Measurements from ENCODE around the gene RETN. TPM values are rescaled to one million over a fixed set of nuclear protein-coding genes. Genes with fewer than 3 reads are reported as not detected.
A peak's percentile ranks its signal among the peaks of the same experiment; 100 is the strongest.

Gene RETN
- total and polyA plus RNA-seq, 2 of the 8 experiments (the other 6 are each of a cell fraction or from before 2014, with no cell fraction given): not detected

GRCh38 chr19:7622933-7623685 lies 45.7 kb upstream of the RETN start:
- Histone ChIP-seq H3K9ac (replicated peaks in 1 of 4; ENCODE audit: extremely low read depth in 1 of 4, low read depth in 3 of 4, low read length in 3 of 4) (no peak overlapping the region), H4K20me1 (replicated peaks in 1 of 2; ENCODE audit: control insufficient read depth in 1 of 2, insufficient read depth in 2 of 2, low read length in 2 of 2) (peaks cover 4 to 23% of the 10 kb centered on the region in 2 experiments), H4K5ac (ENCODE audit: insufficient read length, low read depth, low read length) (no peak overlapping the region), H3K4me3 (ENCODE audit: extremely low read depth in 1 of 4, insufficient read depth in 2 of 4, low read depth in 3 of 4, low read length in 4 of 4) (no peak overlapping the region), H3K27ac (ENCODE audit: low read depth, low read length) (no peak overlapping the region), H3K4me2 (ENCODE audit: insufficient read depth in 1 of 2, low read depth in 2 of 2, low read length in 2 of 2) (no peak overlapping the region), H3K23me2 (ENCODE audit: low read depth, low read length) (no peaks in the 10 kb centered on the region), H3K79me1 (ENCODE audit: low read depth, low read length) (peaks cover 18% of the 10 kb centered on the region), H3K4ac (replicated peaks; ENCODE audit: insufficient read length, low read depth, low read length) (no peak overlapping the region), H3K36me3 (ENCODE audit: control insufficient read depth in 2 of 4, insufficient read depth in 4 of 4, low read length in 3 of 4) (peaks cover 8 to 43% (median 27%) of the 10 kb centered on the region in 4 experiments; a peak in 6 of 8 replicates), H3K18ac (ENCODE audit: extremely low read depth, low read length) (no peak overlapping the region), H2BK12ac (ENCODE audit: low read depth, low read length) (no peak overlapping the region), H3K4me1 (replicated peaks in 1 of 4; ENCODE audit: control insufficient read depth in 3 of 4, insufficient read depth in 4 of 4, low read length in 3 of 4) (0 out of 7 replicates have a peak, but pooled peaks cover 0 to 1% (median 0%) of the 10 kb centered on the region in 4 experiments), H3K14ac (ENCODE audit: insufficient read length) (no peak overlapping the region), H4K8ac (ENCODE audit: extremely low read depth, insufficient read depth, low read length) (no peak overlapping the region), H3K9me3 (ENCODE audit: insufficient read depth in 2 of 2, low read depth in 1 of 2, low read length in 1 of 2) (no peaks in the 10 kb centered on the region), H2AK5ac (ENCODE audit: low read depth, low read length) (no peak overlapping the region), H2BK20ac (ENCODE audit: low read length) (no peak overlapping the region), H3K27me3 (replicated peaks in 1 of 4; ENCODE audit: control insufficient read depth in 3 of 4, extremely low read depth in 1 of 4, insufficient read depth in 3 of 4, low read length in 3 of 4) (no peaks in the 10 kb centered on the region), H2BK5ac (ENCODE audit: low read depth, low read length) (no peak overlapping the region), H3K56ac (replicated peaks; ENCODE audit: insufficient read length, low read depth, low read length) (no peak overlapping the region), H2AFZ (ENCODE audit: low read length) (no peak overlapping the region), H2BK15ac (ENCODE audit: low read length) (no peak overlapping the region), H3K23ac (ENCODE audit: insufficient read length) (no peak overlapping the region), H3K79me2 (ENCODE audit: control insufficient read depth in 1 of 2, insufficient read depth in 2 of 2, low read length in 2 of 2) (peaks cover 1 to 20% of the 10 kb centered on the region in 2 experiments; a peak in 3 of 4 replicates), H4K91ac (replicated peaks; ENCODE audit: insufficient read length, low read length) (no peak overlapping the region), H2BK120ac (replicated peaks; ENCODE audit: low read depth, low read length) (no peak overlapping the region)
- CTCF ChIA-PET (ENCODE audit: partially characterized antibody): interaction anchor here (1.1 to 1.3 kb wide), 4 partner anchors 9 to 58 kb away, joined by 3 to 6 read pairs (median 4); partner anchors contain the start of gene TRAPPC5
- no peak for FAIRE-seq
- POLR2A ChIA-PET (ENCODE audit: partially characterized antibody): interaction anchor here (1.1 to 6.4 kb wide), 3 partner anchors 9 to 72 kb away, joined by 4 to 34 read pairs (median 5); partner anchors contain the start of gene PCP2
- DNase-seq (ENCODE audit: low read depth in 1 of 2, low spot score in 2 of 2): peak in 1 of 2 experiments; percentile 78
- WGBS, 2 experiments (ENCODE audit: extremely low coverage in 1 of 2, insufficient coverage in 1 of 2, insufficient read length in 1 of 2, insufficient replicate concordance in 2 of 2, low coverage in 1 of 2, low lambda C conversion rate in 2 of 2, missing lambda C conversion rate in 1 of 2): 79% methylated on average over 14 of the region's 16 CpGs; no CpG with 5 or more reads in 1 of the 2 experiments
- TF ChIP-seq CHD1 (IDR thresholded peaks at IDR 0.05; ENCODE audit: low read depth, low read length) (no peak), E2F6 (IDR thresholded peaks at IDR 0.05) (no peak), SP2 (IDR thresholded peaks at IDR 0.05; ENCODE audit: low read length) (no peak), TEAD4 (IDR thresholded peaks at IDR 0.05; ENCODE audit: low read depth, low read length) (no peak), CHD2 (IDR thresholded peaks at IDR 0.05; ENCODE audit: low read length) (no peak), MAFK (IDR thresholded peaks at IDR 0.05; ENCODE audit: low read depth, low read length) (no peak), JUN (IDR thresholded peaks at IDR 0.05; ENCODE audit: low read depth, low read length) (no peak), JUND (IDR thresholded peaks at IDR 0.05; ENCODE audit: low read length) (no peak), BACH1 (IDR thresholded peaks at IDR 0.05; ENCODE audit: low read length) (no peak), TAF1 (IDR thresholded peaks at IDR 0.05; ENCODE audit: low read depth, low read length) (no peak), SP4 (IDR thresholded peaks at IDR 0.05; ENCODE audit: low read length) (no peak), TCF12 (IDR thresholded peaks at IDR 0.05; ENCODE audit: low read depth, low read length) (no peak), BRCA1 (IDR thresholded peaks at IDR 0.05; ENCODE audit: low read depth, low read length) (no peak)

Data from H1 (cell line).